NB4 (cell line): ENCODE results near the gene ITGA4.

Experiments used
- CTCF ChIP-seq: IDR thresholded peaks from one replicate; pipeline ENCODE4 v1.5.1; 2012; ENCODE audit warnings: low read depth, low read length
- MAX ChIP-seq: IDR thresholded peaks from 2 replicates; pipeline ENCODE4 v1.6.1; 2011; ENCODE audit warnings: low read depth, low read length
- POLR2A ChIP-seq: IDR thresholded peaks from 2 replicates; pipeline ENCODE4 v1.6.1; 2011; ENCODE audit warnings: mild to moderate bottlenecking; ENCODE audit not compliant: insufficient read length; ENCODE audit errors: extremely low read depth

- no peak for TF ChIP-seq CTCF
- no peak for TF ChIP-seq POLR2A
- no peak for TF ChIP-seq MAX
Measured at GRCh38 chr2:181517685-181518301, 60.6 kb downstream of the ITGA4 start.
